Gastrocnemius medialis (tissue), 4 donors: ENCODE results near the gene CAMTA1. TPM values are rescaled to one million over a fixed set of nuclear protein-coding genes. Genes with fewer than 3 reads are reported as not detected.

Experiments used
- ATAC-seq, 2 donors: fragments of 150-250 bp; one replicate each; pipeline ENCODE4 v1.9.1; 2016
- DNase-seq, 2 donors: peaks; one replicate each; pipeline ENCODE4 v3.0.0-alpha.2; 2019
- H3K27ac ChIP-seq, 4 donors: fragments of 200-600 bp; sonication (generic); 1 replicate in 1 of 4; 2 replicates in 3 of 4; pipeline ENCODE4 v1.5.1; 2016 to 2018; ENCODE audit warnings: mild to moderate bottlenecking in 2 of 4, moderate library complexity in 1 of 4
- H3K27me3 ChIP-seq, 3 donors: fragments of 200-600 bp; sonication (generic) in 2 of 3; 1 replicate in 1 of 3; 2 replicates in 2 of 3; pipeline versions ENCODE4 v1.5.1 to v1.6.0; 2016 to 2019; ENCODE audit warnings: mild to moderate bottlenecking in 1 of 3, moderate library complexity in 1 of 3
- H3K36me3 ChIP-seq, 2 donors: fragments of 200-600 bp; sonication (generic) in 1 of 2; one replicate each; pipeline ENCODE4 v1.5.1; 2017 to 2018
- H3K4me1 ChIP-seq, 2 donors: fragments of 200-600 bp; sonication (generic) in 1 of 2; one replicate each; pipeline ENCODE4 v1.5.1; 2016 to 2017; ENCODE audit warnings: mild to moderate bottlenecking in 2 of 2
- H3K4me3 ChIP-seq, 4 donors: fragments of 200-600 bp; sonication (generic) in 3 of 4; 1 replicate in 1 of 4; 2 replicates in 3 of 4; pipeline ENCODE4 v1.5.1; 2016 to 2019; ENCODE audit warnings: mild to moderate bottlenecking in 2 of 4
- H3K9me3 ChIP-seq, 3 donors: fragments of 200-600 bp; sonication (generic) in 2 of 3; 1 replicate in 1 of 3; 2 replicates in 2 of 3; pipeline ENCODE4 v1.5.1; 2016 to 2019
- POLR2A ChIP-seq, 2 donors: fragments of 450-650 bp; IDR thresholded peaks; one replicate each; pipeline ENCODE4 v1.6.1; 2017; ENCODE audit warnings: antibody characterized with exemption in 2 of 2, mild to moderate bottlenecking in 2 of 2, moderate library complexity in 2 of 2
- in situ Hi-C, 4 donors: fragments of 200-750 bp; cut with MboI; loops; one replicate each; pipeline versions ENCODE4 v1.15.0 to v1.8.0; 2017; ENCODE audit warnings: low sequenced_read_pairs in 4 of 4
- intact Hi-C: fragments of 100-400 bp; cut with DNase I; formaldehyde crosslinking; loops from one replicate; pipeline ENCODE4 v1.15.1; 2023; ENCODE audit warnings: low total_unique reads
- total RNA-seq, 4 donors: library from RNA; depleted of rRNA; stranded (reverse); fragments of >200 nt; gene quantifications; one replicate each; pipeline versions ENCODE4 v1.1.0 to v1.2.3, GENCODE V29; 2016
- TF ChIP-seq, protein P1 (sequence below), 5 experiments: fragments of 450-650 bp in 3 of 5; fragments of 200-600 bp in 2 of 5; sonication (generic) in 2 of 5; IDR thresholded peaks in 4 of 5; conservative IDR thresholded peaks in 1 of 5; 1 replicate in 4 of 5; 2 replicates in 1 of 5; pipeline ENCODE4 v1.5.1; 2016 to 2019; ENCODE audit warnings: antibody characterized with exemption in 5 of 5, mild to moderate bottlenecking in 3 of 5, moderate library complexity in 3 of 5

CAMTA1 gene
- total RNA-seq, 4 donors from 2014 or later, result 60.5 to 113 (median 70.4) TPM

DNA sequence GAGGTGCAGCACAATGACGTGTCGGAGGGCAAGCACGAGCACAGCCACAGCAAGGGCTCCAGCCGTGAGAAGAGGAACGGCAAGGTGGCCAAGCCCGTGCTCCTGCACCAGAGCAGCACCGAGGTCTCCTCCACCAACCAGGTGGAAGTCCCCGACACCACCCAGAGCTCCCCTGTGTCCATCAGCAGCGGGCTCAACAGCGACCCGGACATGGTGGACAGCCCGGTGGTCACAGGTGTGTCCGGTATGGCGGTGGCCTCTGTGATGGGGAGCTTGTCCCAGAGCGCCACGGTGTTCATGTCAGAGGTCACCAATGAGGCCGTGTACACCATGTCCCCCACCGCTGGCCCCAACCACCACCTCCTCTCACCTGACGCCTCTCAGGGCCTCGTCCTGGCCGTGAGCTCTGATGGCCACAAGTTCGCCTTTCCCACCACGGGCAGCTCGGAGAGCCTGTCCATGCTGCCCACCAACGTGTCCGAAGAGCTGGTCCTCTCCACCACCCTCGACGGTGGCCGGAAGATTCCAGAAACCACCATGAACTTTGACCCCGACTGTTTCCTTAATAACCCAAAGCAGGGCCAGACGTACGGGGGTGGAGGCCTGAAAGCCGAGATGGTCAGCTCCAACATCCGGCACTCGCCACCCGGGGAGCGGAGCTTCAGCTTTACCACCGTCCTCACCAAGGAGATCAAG lies 878.3 kb downstream of the CAMTA1 start:
- Histone ChIP-seq H3K9me3 (no peaks in the 10 kb centered on the region), H3K4me1 (no peaks in the 10 kb centered on the region), H3K27ac (no peak overlapping the region), H3K4me3 (no peak overlapping the region), H3K36me3 (no peaks in the 10 kb centered on the region), H3K27me3 (no peaks in the 10 kb centered on the region)
- ATAC-seq, result no peak
- no peak for DNase-seq
- intact Hi-C loops, result no loop called here
- TF ChIP-seq, protein P1, sequence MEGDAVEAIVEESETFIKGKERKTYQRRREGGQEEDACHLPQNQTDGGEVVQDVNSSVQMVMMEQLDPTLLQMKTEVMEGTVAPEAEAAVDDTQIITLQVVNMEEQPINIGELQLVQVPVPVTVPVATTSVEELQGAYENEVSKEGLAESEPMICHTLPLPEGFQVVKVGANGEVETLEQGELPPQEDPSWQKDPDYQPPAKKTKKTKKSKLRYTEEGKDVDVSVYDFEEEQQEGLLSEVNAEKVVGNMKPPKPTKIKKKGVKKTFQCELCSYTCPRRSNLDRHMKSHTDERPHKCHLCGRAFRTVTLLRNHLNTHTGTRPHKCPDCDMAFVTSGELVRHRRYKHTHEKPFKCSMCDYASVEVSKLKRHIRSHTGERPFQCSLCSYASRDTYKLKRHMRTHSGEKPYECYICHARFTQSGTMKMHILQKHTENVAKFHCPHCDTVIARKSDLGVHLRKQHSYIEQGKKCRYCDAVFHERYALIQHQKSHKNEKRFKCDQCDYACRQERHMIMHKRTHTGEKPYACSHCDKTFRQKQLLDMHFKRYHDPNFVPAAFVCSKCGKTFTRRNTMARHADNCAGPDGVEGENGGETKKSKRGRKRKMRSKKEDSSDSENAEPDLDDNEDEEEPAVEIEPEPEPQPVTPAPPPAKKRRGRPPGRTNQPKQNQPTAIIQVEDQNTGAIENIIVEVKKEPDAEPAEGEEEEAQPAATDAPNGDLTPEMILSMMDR (IDR thresholded peaks at IDR 0.05 in 4 of 5, conservative IDR thresholded peaks at IDR 0.05 in 1 of 5), result no peak
- TF ChIP-seq POLR2A (IDR thresholded peaks at IDR 0.05), result no peak
- in situ Hi-C loops, result loop anchor here in 3 of 4 donors (25.0 kb wide), 1 partner anchor 249 kb away; no protein-coding TSS in a partner anchor

DNA sequence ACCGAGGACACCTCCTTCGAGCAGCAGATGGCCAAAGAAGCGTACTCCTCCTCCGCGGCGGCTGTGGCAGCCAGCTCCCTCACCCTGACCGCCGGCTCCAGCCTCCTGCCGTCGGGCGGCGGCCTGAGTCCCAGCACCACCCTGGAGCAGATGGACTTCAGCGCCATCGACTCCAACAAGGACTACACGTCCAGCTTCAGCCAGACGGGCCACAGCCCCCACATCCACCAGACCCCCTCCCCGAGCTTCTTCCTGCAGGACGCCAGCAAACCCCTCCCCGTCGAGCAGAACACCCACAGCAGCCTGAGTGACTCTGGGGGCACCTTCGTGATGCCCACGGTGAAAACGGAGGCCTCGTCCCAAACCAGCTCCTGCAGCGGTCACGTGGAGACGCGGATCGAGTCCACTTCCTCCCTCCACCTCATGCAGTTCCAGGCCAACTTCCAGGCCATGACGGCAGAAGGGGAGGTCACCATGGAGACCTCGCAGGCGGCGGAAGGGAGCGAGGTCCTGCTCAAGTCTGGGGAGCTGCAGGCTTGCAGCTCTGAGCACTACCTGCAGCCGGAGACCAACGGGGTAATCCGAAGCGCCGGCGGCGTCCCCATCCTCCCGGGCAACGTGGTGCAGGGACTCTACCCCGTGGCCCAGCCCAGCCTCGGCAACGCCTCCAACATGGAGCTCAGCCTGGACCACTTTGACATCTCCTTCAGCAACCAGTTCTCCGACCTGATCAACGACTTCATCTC lies 879.1 kb downstream of the CAMTA1 start:
- no peaks in the 10 kb centered on the region for H3K27me3 ChIP-seq
- in situ Hi-C loops, result loop anchor here in 3 of 4 donors (25.0 kb wide), 1 partner anchor 248 kb away; no protein-coding TSS in a partner anchor
- intact Hi-C loops, result no loop called here

GRCh38 chr1:7664893-7665250 lies 879.6 kb downstream of the CAMTA1 start:
- Histone ChIP-seq H3K9me3 (no peaks in the 10 kb centered on the region), H3K4me1 (peaks cover 3 to 4% of the 10 kb centered on the region in 2 donors), H3K27me3 (no peaks in the 10 kb centered on the region), H3K36me3 (no peaks in the 10 kb centered on the region), H3K27ac (no peak overlapping the region), H3K4me3 (no peak overlapping the region)
- TF ChIP-seq POLR2A (IDR thresholded peaks at IDR 0.05), result no peak
- TF ChIP-seq, protein P1 (IDR thresholded peaks at IDR 0.05 in 4 of 5, conservative IDR thresholded peaks at IDR 0.05 in 1 of 5), result no peak
- intact Hi-C loops (no loop called here), in situ Hi-C loops (loop anchor here (5.0 to 25.0 kb wide), 2 partner anchors 87 to 247 kb away; no protein-coding TSS in a partner anchor)
- ATAC-seq, result no peak
- no peak for DNase-seq

More for the DNA sequence above, 879.1 kb downstream of the CAMTA1 start:
- Histone ChIP-seq H3K4me3 (no peak overlapping the region), H3K36me3 (no peaks in the 10 kb centered on the region), H3K4me1 (no peaks in the 10 kb centered on the region), H3K9me3 (no peaks in the 10 kb centered on the region), H3K27ac (no peak overlapping the region)
- TF ChIP-seq, protein P1 (IDR thresholded peaks at IDR 0.05 in 4 of 5, conservative IDR thresholded peaks at IDR 0.05 in 1 of 5), result no peak
- no peak for TF ChIP-seq POLR2A (IDR thresholded peaks at IDR 0.05)
- DNase-seq (no peak), ATAC-seq (no peak)

GRCh38 chr1:7666249-7666648 lies 881.0 kb downstream of the CAMTA1 start:
- no peak overlapping the region for H3K27ac ChIP-seq
- H3K27me3 ChIP-seq, result no peaks in the 10 kb centered on the region
- in situ Hi-C loops (loop anchor here (5.0 to 25.0 kb wide), 2 partner anchors 86 to 246 kb away; no protein-coding TSS in a partner anchor), intact Hi-C loops (no loop called here)
- no peak for TF ChIP-seq POLR2A (IDR thresholded peaks at IDR 0.05)
- TF ChIP-seq, protein P1 (IDR thresholded peaks at IDR 0.05 in 4 of 5, conservative IDR thresholded peaks at IDR 0.05 in 1 of 5), result no peak
- no peaks in the 10 kb centered on the region for H3K36me3 ChIP-seq
- no peak overlapping the region for H3K4me3 ChIP-seq
- DNase-seq (no peak), ATAC-seq (no peak)
- H3K9me3 ChIP-seq, result no peaks in the 10 kb centered on the region
- peaks cover 4 to 6% of the 10 kb centered on the region in 2 donors for H3K4me1 ChIP-seq
